Right atrium auricular region (tissue), 2 donors: ENCODE data around the gene COL24A1. TPM values are rescaled to one million over a fixed set of nuclear protein-coding genes. Genes with fewer than 3 reads are reported as not detected.

Experiments used
- DNase-seq: peaks from one replicate; pipeline ENCODE4 v3.0.0-alpha.2; 2019; ENCODE audit warnings: low spot score
- H3K27ac ChIP-seq, 2 donors: fragments of 200-600 bp; sonication (generic); 1 replicate in 1 of 2; 2 replicates in 1 of 2; pipeline ENCODE4 v1.5.1; 2016 to 2019
- H3K27me3 ChIP-seq, 2 donors: fragments of 200-600 bp; sonication (generic); one replicate each; pipeline versions ENCODE4 v1.5.1 to v1.6.0; 2017 to 2019
- H3K36me3 ChIP-seq: fragments of 200-600 bp; sonication (generic); one replicate; pipeline ENCODE4 v1.5.1; 2016
- H3K4me1 ChIP-seq, 2 donors: fragments of 200-600 bp; sonication (generic); one replicate each; pipeline versions ENCODE4 v1.5.1 to v1.6.0; 2017 to 2019
- H3K4me3 ChIP-seq, 2 donors: fragments of 200-600 bp; sonication (generic); 1 replicate in 1 of 2; 2 replicates in 1 of 2; pipeline ENCODE4 v1.5.1; 2017 to 2019; ENCODE audit warnings: mild to moderate bottlenecking in 1 of 2, moderate library complexity in 1 of 2
- H3K9me3 ChIP-seq, 2 donors: fragments of 200-600 bp; sonication (generic); one replicate each; pipeline ENCODE4 v1.5.1; 2019
- CTCF ChIP-seq, 2 donors: fragments of 200-600 bp; sonication (generic); IDR thresholded peaks; one replicate each; pipeline ENCODE4 v1.5.1; 2019; ENCODE audit warnings: antibody characterized with exemption in 2 of 2
- total RNA-seq, 2 donors: library from RNA; depleted of rRNA; stranded (reverse); fragments of >200 nt; gene quantifications; one replicate each; pipeline ENCODE4 v1.1.0, GENCODE V29; 2016

The COL24A1 gene
- total RNA-seq, 2 donors from 2014 or later = 0.67 to 1.0 TPM

DNA sequence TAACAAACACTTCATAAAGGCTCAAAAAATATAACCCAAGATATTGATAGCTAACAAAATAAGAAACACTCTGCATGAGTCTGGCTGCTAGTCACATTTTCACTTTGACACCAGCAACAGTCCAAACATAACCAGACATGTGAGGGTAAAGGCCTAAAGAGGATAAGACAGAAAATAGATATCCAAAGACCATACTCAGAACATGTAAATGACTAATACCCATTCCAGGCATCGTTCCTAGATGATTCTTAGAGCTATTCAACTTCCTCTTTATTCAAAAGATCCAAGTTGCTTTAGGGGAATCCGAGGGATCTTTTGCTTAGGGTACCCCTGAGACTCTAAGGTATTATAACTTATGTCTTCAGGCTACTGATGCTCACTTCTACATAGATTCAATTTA is 5.1 kb downstream of the COL24A1 start:
- Histone ChIP-seq H3K4me1 (peaks cover 0 to 18% of the 10 kb centered on the region in 2 donors), H3K36me3 (no peaks in the 10 kb centered on the region), H3K4me3 (no peak overlapping the region), H3K27me3 (no peaks in the 10 kb centered on the region), H3K9me3 (no peaks in the 10 kb centered on the region), H3K27ac (no peak overlapping the region)
- no peak for DNase-seq
- no peak for TF ChIP-seq CTCF (IDR thresholded peaks at IDR 0.05)

DNA sequence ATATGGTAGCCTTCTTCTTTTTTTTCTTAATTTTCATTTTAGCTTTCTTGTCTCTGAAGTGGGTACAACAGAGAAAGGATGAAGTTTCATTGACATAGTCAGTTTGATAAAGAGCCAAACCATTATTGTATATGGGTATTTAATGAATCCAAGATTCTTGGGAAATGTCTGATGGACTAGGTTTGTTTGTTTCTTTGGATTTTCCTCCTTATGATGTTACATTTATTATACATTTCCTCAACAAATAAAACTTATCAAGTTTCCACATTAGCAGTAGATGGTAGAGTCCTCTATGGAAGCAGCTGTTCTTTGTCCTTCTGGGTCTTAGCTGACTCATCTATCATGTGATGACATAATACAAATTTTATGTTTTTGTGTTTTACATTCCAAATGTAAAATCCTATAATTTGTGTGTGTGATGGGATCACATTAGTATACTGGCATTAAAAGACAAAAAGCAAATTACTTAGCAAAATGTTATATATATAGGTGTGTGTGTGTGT is 6.0 kb downstream of the COL24A1 start:
- Histone ChIP-seq H3K27ac (no peak overlapping the region), H3K4me3 (no peak overlapping the region), H3K9me3 (no peaks in the 10 kb centered on the region), H3K4me1 (peaks cover 0 to 10% of the 10 kb centered on the region in 2 donors), H3K36me3 (no peaks in the 10 kb centered on the region), H3K27me3 (no peaks in the 10 kb centered on the region)
- DNase-seq = no peak
- no peak for TF ChIP-seq CTCF (IDR thresholded peaks at IDR 0.05)

GRCh38 chr1:86149591-86149990 is 7.0 kb downstream of the COL24A1 start:
- no peak for TF ChIP-seq CTCF (IDR thresholded peaks at IDR 0.05)
- Histone ChIP-seq H3K27ac (no peak overlapping the region), H3K36me3 (no peaks in the 10 kb centered on the region), H3K27me3 (no peaks in the 10 kb centered on the region), H3K4me1 (no peaks in the 10 kb centered on the region), H3K4me3 (no peak overlapping the region), H3K9me3 (no peaks in the 10 kb centered on the region)
- DNase-seq = no peak

DNA sequence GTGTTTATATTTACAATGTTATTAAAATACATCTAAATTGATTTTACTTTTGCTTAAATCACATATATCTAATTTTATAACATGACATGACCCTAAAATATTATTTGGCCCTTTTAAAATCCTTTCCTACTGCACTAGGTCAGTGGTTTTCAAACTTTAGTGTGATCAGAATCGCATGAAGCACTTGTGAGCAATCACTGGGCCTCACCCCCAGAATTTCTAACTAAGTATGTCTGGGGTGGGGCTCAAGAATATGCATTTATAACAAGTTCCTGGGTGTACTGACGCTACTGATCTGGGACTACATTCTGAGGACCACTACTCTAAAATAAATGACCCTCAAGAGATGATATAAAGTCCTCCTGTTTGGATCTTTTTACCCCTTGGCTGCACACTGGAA is 8.8 kb downstream of the COL24A1 start:
- Histone ChIP-seq H3K9me3 (no peaks in the 10 kb centered on the region), H3K27me3 (no peaks in the 10 kb centered on the region), H3K4me1 (no peaks in the 10 kb centered on the region), H3K4me3 (no peak overlapping the region), H3K27ac (no peak overlapping the region), H3K36me3 (no peaks in the 10 kb centered on the region)
- no peak for TF ChIP-seq CTCF (IDR thresholded peaks at IDR 0.05)
- no peak for DNase-seq

- Histone ChIP-seq H3K4me3 (no peak overlapping the region), H3K27me3 (no peaks in the 10 kb centered on the region), H3K27ac (no peak overlapping the region), H3K9me3 (no peaks in the 10 kb centered on the region), H3K4me1 (no peaks in the 10 kb centered on the region), H3K36me3 (no peaks in the 10 kb centered on the region)
- TF ChIP-seq CTCF (IDR thresholded peaks at IDR 0.05) = no peak
- DNase-seq = no peak
Observed at GRCh38 chr1:86146566-86146965, 10.0 kb downstream of the COL24A1 start.

DNA sequence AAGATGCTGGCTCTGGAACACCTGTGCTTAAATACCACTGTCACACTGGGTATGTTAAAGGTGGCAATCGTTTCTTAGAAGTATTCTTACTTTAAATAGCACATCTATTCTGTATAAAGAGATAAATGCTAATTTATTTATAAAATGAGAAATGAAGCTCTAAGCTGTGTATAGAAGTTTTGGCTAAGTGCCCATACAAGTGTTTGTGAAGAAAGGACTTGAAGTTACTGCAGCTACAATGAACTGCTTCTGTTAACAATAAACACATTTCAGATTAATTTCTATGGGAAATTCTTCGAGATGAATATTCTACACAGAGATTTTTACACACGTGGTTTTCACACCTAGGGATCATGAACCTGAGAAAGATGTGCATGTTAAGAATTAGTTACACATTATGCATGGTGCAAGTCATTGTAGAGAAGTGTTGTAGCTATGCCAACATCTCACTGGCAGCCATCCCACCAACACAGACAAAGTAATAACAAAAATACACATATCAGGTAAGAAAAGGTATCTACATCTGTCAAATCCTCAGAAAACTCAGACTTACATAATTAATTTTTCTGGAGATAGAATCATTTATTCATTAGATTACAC is 16.2 kb downstream of the COL24A1 start:
- no peaks in the 10 kb centered on the region for H3K36me3 ChIP-seq
- H3K4me3 ChIP-seq = no peak overlapping the region
- TF ChIP-seq CTCF (IDR thresholded peaks at IDR 0.05) = no peak
- no peaks in the 10 kb centered on the region for H3K4me1 ChIP-seq
- no peaks in the 10 kb centered on the region for H3K9me3 ChIP-seq
- no peak overlapping the region for H3K27ac ChIP-seq
- no peak for DNase-seq
- H3K27me3 ChIP-seq = no peaks in the 10 kb centered on the region
